Cardiac fibroblast (primary cell): ENCODE results near the gene ATP13A4.

Experiments used
- DNase-seq, 2 donors: peaks; one replicate each; pipeline versions ENCODE4 v3.0.0 to v3.0.0-alpha.2; 2010; ENCODE audit warnings: low read depth in 2 of 2
- H3K4me3 ChIP-seq, 2 donors: replicated peaks in 1 of 2; 1 replicate in 1 of 2; 2 replicates in 1 of 2; pipeline ENCODE4 v1.5.1; 2011; ENCODE audit warnings: low read depth in 2 of 2, low read length in 2 of 2, mild to moderate bottlenecking in 2 of 2, moderate library complexity in 1 of 2
- CTCF ChIP-seq: IDR thresholded peaks from one replicate; pipeline ENCODE4 v1.5.1; 2011; ENCODE audit warnings: low read depth, mild to moderate bottlenecking, low read length, inconsistent platforms

ATP13A4 gene

GRCh38 chr3:193560870-193561269 lies 6.2 kb upstream of the ATP13A4 start:
- no peak for TF ChIP-seq CTCF

DNA sequence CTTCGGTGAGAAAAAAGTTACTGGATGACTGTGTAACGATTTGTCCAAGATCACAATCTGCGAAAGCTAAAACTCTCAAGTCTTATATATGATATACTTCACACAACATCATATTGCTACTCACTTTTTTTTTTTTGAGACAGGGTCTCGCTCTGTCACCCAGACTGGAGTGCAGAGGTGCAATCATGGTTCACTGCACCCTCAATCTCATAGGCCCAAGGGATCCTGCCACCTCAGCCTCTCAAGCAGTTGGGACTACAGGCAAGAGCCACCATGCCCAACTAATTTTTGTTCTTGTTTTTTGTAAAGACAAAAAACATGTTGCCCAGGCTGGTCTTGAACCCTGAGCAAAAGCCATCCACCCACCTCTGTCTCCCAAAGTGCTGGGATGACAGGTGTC lies 5.4 kb upstream of the ATP13A4 start:
- no peak for DNase-seq
- TF ChIP-seq CTCF, result no peak

More at GRCh38 chr3:193560870-193561269, 6.2 kb upstream of the ATP13A4 start:
- no peak overlapping the region for H3K4me3 ChIP-seq
- no peak for DNase-seq

GRCh38 chr3:193559100-193559499 lies 4.4 kb upstream of the ATP13A4 start:
- no peak for DNase-seq
- no peak overlapping the region for H3K4me3 ChIP-seq
- no peak for TF ChIP-seq CTCF

More for the DNA sequence above, 5.4 kb upstream of the ATP13A4 start:
- H3K4me3 ChIP-seq, result no peak overlapping the region

DNA sequence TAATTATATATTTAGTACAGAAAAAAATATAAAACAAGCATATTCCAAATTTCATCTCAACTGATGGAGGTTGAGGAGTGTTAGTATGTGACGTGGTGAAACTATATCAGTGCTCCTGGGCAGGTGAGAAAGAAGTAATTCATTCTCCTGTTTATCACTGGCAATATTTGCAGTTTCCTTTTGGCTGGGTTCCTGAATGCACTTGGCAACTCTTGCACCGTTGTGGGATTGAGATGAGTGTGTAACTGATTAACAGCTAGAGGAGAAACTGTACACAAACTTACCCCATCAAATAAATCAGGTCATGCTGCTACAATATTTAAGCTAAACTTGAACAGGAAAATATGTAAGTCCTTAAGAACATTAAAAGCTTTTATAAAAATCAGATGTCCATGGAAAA lies 2.1 kb upstream of the ATP13A4 start:
- H3K4me3 ChIP-seq, result no peak overlapping the region
- TF ChIP-seq CTCF, result no peak
- no peak for DNase-seq

DNA sequence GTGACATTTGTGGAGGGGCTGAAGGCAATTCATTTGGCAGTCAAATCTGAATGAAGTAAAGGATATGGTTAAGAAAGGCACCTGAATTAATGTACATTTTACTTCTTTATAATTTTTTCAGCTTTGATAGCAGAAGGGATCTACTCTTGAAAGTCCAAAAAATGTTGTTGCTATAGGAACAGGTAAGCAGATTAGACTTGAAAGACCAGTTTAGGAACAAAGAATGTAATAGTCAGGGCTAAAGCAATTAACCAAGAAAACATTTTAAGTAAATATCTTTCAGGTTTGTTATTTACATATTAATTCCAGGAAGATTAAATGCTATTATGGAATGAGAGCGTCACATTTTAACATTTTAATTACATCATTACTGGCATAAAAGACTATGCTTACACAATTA lies 1.1 kb downstream of the ATP13A4 start:
- no peak for DNase-seq
- TF ChIP-seq CTCF, result no peak
- no peak overlapping the region for H3K4me3 ChIP-seq

GRCh38 chr3:193552923-193553322 lies 1.8 kb downstream of the ATP13A4 start:
- no peak overlapping the region for H3K4me3 ChIP-seq
- DNase-seq, result no peak
- no peak for TF ChIP-seq CTCF

- no peak overlapping the region for H3K4me3 ChIP-seq
- no peak for DNase-seq
- TF ChIP-seq CTCF, result no peak
Measured at GRCh38 chr3:193548406-193548805, 6.3 kb downstream of the ATP13A4 start.
